Testis (tissue), 3 donors: ENCODE measurements around the gene MPND. TPM values are rescaled to one million over a fixed set of nuclear protein-coding genes. Genes with fewer than 3 reads are reported as not detected.

Experiments
- DNase-seq: peaks from one replicate; pipeline ENCODE4 v3.0.0-alpha.2; 2019
- H3K27ac ChIP-seq, 2 donors: fragments of 200-600 bp; sonication (generic); one replicate each; pipeline ENCODE4 v1.5.1; 2019
- H3K27me3 ChIP-seq: fragments of 200-600 bp; sonication (generic); one replicate; pipeline ENCODE4 v1.5.1; 2019
- H3K36me3 ChIP-seq: fragments of 200-600 bp; sonication (generic); one replicate; pipeline ENCODE4 v1.5.1; 2017; ENCODE audit warnings: low read depth; ENCODE audit errors: missing control alignments
- H3K4me1 ChIP-seq: fragments of 200-600 bp; sonication (generic); one replicate; pipeline ENCODE4 v1.5.1; 2019
- H3K4me3 ChIP-seq, 2 donors: fragments of 200-600 bp; sonication (generic); one replicate each; pipeline ENCODE4 v1.5.1; 2017 to 2019
- H3K9me3 ChIP-seq: fragments of 200-600 bp; sonication (generic); one replicate; pipeline ENCODE4 v1.5.1; 2017
- POLR2A ChIP-seq: fragments of 450-650 bp; IDR thresholded peaks from one replicate; pipeline ENCODE4 v1.6.1; 2017; ENCODE audit warnings: antibody characterized with exemption, mild to moderate bottlenecking, moderate library complexity
- WGBS, 2 donors: methylation state at CpG; one replicate each; pipeline ENCODE4 v1.1.5; 2018; 5-methylcytosine and 5-hydroxymethylcytosine counted together
- intact Hi-C: fragments of 100-400 bp; cut with DNase I; formaldehyde crosslinking; loops from one replicate; pipeline ENCODE4 v1.15.1; 2023; ENCODE audit warnings: low total_unique reads
- polyA plus RNA-seq: library from polyadenylated mRNA; stranded (reverse); fragments of 350-450 nt; fragmentation: Illumina TruSeq; extraction: RNeasy Lipid Tissue Mini Kit (QIAGEN cat#74804); gene quantifications from one replicate; pipeline ENCODE4 v1.2.3, GENCODE V29; 2014; ENCODE audit warnings: low read depth, low replicate concordance; ENCODE audit not compliant: insufficient read depth
- total RNA-seq, 2 donors: library from RNA; depleted of rRNA; stranded (reverse); fragments of >200 nt; gene quantifications; one replicate each; pipeline ENCODE4 v1.2.3, GENCODE V29; 2016
- TF ChIP-seq, protein P1 (sequence below), 3 experiments: fragments of 450-650 bp in 2 of 3; fragments of 200-600 bp in 1 of 3; sonication (generic) in 1 of 3; IDR thresholded peaks; one replicate each; pipeline ENCODE4 v1.5.1; 2016 to 2019; ENCODE audit warnings: antibody characterized with exemption in 3 of 3, mild to moderate bottlenecking in 2 of 3, moderate library complexity in 1 of 3

Gene MPND
- total and polyA plus RNA-seq, 3 donors from 2014 or later = 9.1 to 14.3 (median 13.3) TPM

GRCh38 chr19:4406626-4407025 is 63.3 kb downstream of the MPND start:
- Histone ChIP-seq H3K4me1 (peaks cover 7% of the 10 kb centered on the region), H3K27me3 (no peaks in the 10 kb centered on the region), H3K4me3 (no peak overlapping the region), H3K27ac (no peak overlapping the region), H3K36me3 (no peaks in the 10 kb centered on the region), H3K9me3 (no peaks in the 10 kb centered on the region)
- DNase-seq = no peak
- 94% methylated on average over 7 of the region's 7 CpGs for WGBS, 2 donors
- intact Hi-C loops = loop anchor here (10.0 kb wide), 1 partner anchor 48 kb away; the partner anchor contains the start of gene UBXN6
- TF ChIP-seq POLR2A = no peak
- TF ChIP-seq, protein P1, sequence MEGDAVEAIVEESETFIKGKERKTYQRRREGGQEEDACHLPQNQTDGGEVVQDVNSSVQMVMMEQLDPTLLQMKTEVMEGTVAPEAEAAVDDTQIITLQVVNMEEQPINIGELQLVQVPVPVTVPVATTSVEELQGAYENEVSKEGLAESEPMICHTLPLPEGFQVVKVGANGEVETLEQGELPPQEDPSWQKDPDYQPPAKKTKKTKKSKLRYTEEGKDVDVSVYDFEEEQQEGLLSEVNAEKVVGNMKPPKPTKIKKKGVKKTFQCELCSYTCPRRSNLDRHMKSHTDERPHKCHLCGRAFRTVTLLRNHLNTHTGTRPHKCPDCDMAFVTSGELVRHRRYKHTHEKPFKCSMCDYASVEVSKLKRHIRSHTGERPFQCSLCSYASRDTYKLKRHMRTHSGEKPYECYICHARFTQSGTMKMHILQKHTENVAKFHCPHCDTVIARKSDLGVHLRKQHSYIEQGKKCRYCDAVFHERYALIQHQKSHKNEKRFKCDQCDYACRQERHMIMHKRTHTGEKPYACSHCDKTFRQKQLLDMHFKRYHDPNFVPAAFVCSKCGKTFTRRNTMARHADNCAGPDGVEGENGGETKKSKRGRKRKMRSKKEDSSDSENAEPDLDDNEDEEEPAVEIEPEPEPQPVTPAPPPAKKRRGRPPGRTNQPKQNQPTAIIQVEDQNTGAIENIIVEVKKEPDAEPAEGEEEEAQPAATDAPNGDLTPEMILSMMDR (IDR thresholded peaks at IDR 0.05) = no peak

DNA sequence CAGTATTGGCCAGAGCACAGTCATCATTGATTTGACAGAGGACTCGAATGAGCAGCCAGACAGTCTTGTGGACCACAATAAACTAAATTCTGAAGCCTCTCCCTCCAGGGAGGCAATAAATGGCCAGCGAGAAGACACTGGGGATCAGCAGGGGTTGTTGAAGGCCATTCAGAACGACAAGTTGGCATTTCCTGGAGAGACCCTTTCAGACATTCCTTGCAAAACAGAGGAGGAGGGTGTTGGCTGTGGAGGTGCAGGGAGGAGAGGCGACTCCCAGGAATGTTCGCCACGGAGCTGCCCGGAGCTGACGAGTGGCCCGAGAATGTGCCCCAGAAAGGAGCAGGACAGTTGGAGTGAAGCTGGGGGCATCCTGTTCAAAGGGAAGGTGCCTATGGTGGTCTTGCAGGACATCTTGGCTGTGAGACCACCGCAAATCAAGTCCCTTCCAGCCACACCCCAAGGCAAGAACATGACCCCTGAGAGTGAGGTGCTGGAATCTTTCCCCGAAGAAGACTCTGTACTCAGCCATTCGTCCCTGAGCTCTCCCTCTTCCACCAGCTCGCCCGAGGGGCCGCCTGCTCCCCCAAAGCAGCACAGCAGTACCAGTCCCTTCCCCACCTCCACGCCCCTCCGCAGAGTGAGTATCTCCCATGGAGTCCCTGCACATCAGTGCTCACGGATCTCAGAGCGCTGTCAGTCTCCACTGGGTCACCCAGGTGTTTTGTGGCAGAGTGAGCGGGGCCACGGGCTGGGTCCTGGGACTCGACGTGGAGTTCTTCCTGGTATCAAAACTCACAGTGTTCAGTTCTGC is 66.0 kb downstream of the MPND start:
- Histone ChIP-seq H3K27ac (no peak overlapping the region), H3K4me1 (peaks cover 4% of the 10 kb centered on the region), H3K9me3 (no peaks in the 10 kb centered on the region), H3K36me3 (no peaks in the 10 kb centered on the region), H3K4me3 (no peak overlapping the region), H3K27me3 (no peaks in the 10 kb centered on the region)
- intact Hi-C loops = loop anchor here (10.0 kb wide), 1 partner anchor 45 kb away; the partner anchor contains the start of gene UBXN6
- TF ChIP-seq, protein P1 (IDR thresholded peaks at IDR 0.05) = no peak
- TF ChIP-seq POLR2A = no peak
- no peak for DNase-seq
- 90 to 91% methylated on average over 18 to 23 of the region's 23 CpGs for WGBS, 2 donors

Other genes with a start within 250 kb of the MPND start
- 100 to 1,000 TPM; 181 to 225 TPM for gene MAP2K2, start 219.4 kb upstream of the MPND start, total RNA-seq
- gene MAP2K2, start 219.4 kb upstream of the MPND start, polyA plus RNA-seq = 241 TPM
- gene CREB3L3, start 189.9 kb upstream of the MPND start, total RNA-seq = under 1 TPM; 0.56 to 0.63 TPM
- 0.36 TPM for gene CREB3L3, start 189.9 kb upstream of the MPND start, polyA plus RNA-seq
- 10 to 100 TPM; 22.0 to 29.2 TPM for gene SIRT6, start 161.0 kb upstream of the MPND start, total RNA-seq
- 14.7 TPM for gene SIRT6, start 161.0 kb upstream of the MPND start, polyA plus RNA-seq
- 10 to 100 TPM; 20.4 to 21.1 TPM for gene ANKRD24, start 160.9 kb upstream of the MPND start, total RNA-seq
- gene ANKRD24, start 160.9 kb upstream of the MPND start, polyA plus RNA-seq = 16.5 TPM
- gene EBI3, start 114.0 kb upstream of the MPND start, total RNA-seq = 1 to 10 TPM; 1.3 to 8.4 TPM
- 1.9 TPM for gene EBI3, start 114.0 kb upstream of the MPND start, polyA plus RNA-seq
- 10 to 100 TPM; 26.1 to 36.6 TPM for gene YJU2, start 96.5 kb upstream of the MPND start, total RNA-seq
- 31.1 TPM for gene YJU2, start 96.5 kb upstream of the MPND start, polyA plus RNA-seq
- gene SHD, start 64.3 kb upstream of the MPND start, total RNA-seq = 1 to 10 TPM in 1 of 2 donors, under 1 TPM in 1; 0.16 to 1.8 TPM
- gene SHD, start 64.3 kb upstream of the MPND start, polyA plus RNA-seq = 0.79 TPM
- gene TMIGD2, start 41.2 kb upstream of the MPND start, total RNA-seq = 1 to 10 TPM in 1 of 2 donors, under 1 TPM in 1; 0.47 to 1.1 TPM
- gene TMIGD2, start 41.2 kb upstream of the MPND start, polyA plus RNA-seq = 0.83 TPM
- gene FSD1, start 39.0 kb upstream of the MPND start, total RNA-seq = 10 to 100 TPM; 24.1 to 24.9 TPM
- gene FSD1, start 39.0 kb upstream of the MPND start, polyA plus RNA-seq = 18.2 TPM
- 1 to 10 TPM; 5.3 to 6.4 TPM for gene STAP2, start 4.7 kb upstream of the MPND start, total RNA-seq
- gene STAP2, start 4.7 kb upstream of the MPND start, polyA plus RNA-seq = 6.2 TPM
- 10 to 100 TPM; 41.6 to 53.4 TPM for gene SH3GL1, start 57.0 kb downstream of the MPND start, total RNA-seq
- 47.3 TPM for gene SH3GL1, start 57.0 kb downstream of the MPND start, polyA plus RNA-seq
- 10 to 100 TPM; 28.6 to 37.7 TPM for gene CHAF1A, start 59.1 kb downstream of the MPND start, total RNA-seq
- gene CHAF1A, start 59.1 kb downstream of the MPND start, polyA plus RNA-seq = 24.1 TPM
- 100 to 1,000 TPM; 293 to 319 TPM for gene UBXN6, start 114.2 kb downstream of the MPND start, total RNA-seq
- gene UBXN6, start 114.2 kb downstream of the MPND start, polyA plus RNA-seq = 336 TPM
- 10 to 100 TPM; 81.4 to 95.8 TPM for gene HDGFL2, start 128.7 kb downstream of the MPND start, total RNA-seq
- 141 TPM for gene HDGFL2, start 128.7 kb downstream of the MPND start, polyA plus RNA-seq
- gene PLIN4, start 174.9 kb downstream of the MPND start, total RNA-seq = 1 to 10 TPM; 2.8 to 3.7 TPM
- gene PLIN4, start 174.9 kb downstream of the MPND start, polyA plus RNA-seq = 4.0 TPM
- 1 to 10 TPM; 7.4 to 8.5 TPM for gene PLIN5, start 191.7 kb downstream of the MPND start, total RNA-seq
- 3.8 TPM for gene PLIN5, start 191.7 kb downstream of the MPND start, polyA plus RNA-seq
- gene LRG1, start 196.5 kb downstream of the MPND start, total RNA-seq = under 1 TPM; 0.24 to 0.25 TPM
- 0.58 TPM for gene LRG1, start 196.5 kb downstream of the MPND start, polyA plus RNA-seq
- 1 to 10 TPM; 3.5 to 4.2 TPM for gene SEMA6B, start 216.1 kb downstream of the MPND start, total RNA-seq
- 5.0 TPM for gene SEMA6B, start 216.1 kb downstream of the MPND start, polyA plus RNA-seq